ENCODE measurements around the gene TMEM164. TPM values are rescaled to one million over a fixed set of nuclear protein-coding genes. Genes with fewer than 3 reads are reported as not detected.

Gene TMEM164
- polyA plus RNA-seq, 1 donor (not counting 4 experiments of a cell fraction or from before 2014, with no cell fraction given), result 15.3 TPM

DNA sequence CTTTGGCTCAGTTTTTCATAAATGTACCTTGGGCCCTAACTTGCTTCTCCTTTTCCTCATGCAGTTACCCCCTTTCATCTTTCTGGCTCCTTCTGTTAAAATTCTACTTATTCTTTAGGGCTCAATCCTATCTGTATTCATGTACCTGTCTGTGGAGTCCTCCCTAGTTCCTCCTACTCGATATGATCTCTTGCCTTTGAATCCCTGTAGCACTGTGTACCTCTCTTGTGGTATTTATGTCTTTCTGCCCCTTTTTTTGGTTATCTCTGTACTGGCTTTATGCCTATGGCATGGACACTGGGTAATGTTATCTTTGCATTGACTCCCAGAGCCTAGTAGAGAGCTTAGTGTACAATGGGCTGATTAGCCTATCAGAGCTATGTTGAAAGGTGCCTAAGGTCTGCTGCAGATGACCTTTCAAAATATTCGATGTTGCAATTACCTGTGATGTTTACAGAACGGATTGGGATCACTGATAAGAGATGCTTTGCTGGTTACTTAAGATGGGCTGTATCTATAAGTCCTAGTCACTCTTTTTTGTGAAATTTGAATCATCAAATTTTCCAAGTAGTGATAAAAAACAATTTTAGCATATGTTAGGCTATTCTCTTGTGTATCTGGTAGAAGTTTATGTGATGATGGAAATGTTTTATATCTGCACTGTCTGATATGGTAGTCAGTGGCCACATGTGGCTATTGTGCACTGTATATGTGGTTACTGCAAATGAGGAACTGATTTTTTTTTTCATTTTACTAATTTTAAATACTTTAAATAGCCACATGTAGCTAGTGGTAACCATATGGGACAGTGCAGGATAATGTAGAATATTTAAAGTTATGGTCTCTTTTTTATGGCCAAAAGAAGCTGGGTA, 33.5 kb downstream of the TMEM164 start:
- H3K9me1 ChIP-seq (ENCODE audit: control insufficient read depth, extremely low read depth, insufficient read depth, low read length), result no peaks in the 10 kb centered on the region
- no peaks in the 10 kb centered on the region for H3K79me2 ChIP-seq (ENCODE audit: control insufficient read depth, insufficient read depth, low read length)
- H3K4me2 ChIP-seq (ENCODE audit: control insufficient read depth, extremely low read depth, insufficient read depth, low read depth, low read length), result no peak overlapping the region
- H3K9me3 ChIP-seq (ENCODE audit: control insufficient read depth, low read depth, low read length), result no peaks in the 10 kb centered on the region
- H3K4me3 ChIP-seq (ENCODE audit: control insufficient read depth in 2 of 3, extremely low read depth in 1 of 3, insufficient read depth in 2 of 3, low read depth in 1 of 3, low read length in 3 of 3), result no peak overlapping the region
- H3K36me3 ChIP-seq (ENCODE audit: control insufficient read depth in 2 of 2, extremely low read depth in 1 of 2, insufficient read depth in 2 of 2, low read length in 2 of 2), result no peaks in the 10 kb centered on the region
- H3K4me1 ChIP-seq (ENCODE audit: control insufficient read depth, extremely low read depth, insufficient read depth, low read length), result peaks cover 4% of the 10 kb centered on the region
- H3K27me3 ChIP-seq (ENCODE audit: control insufficient read depth, extremely low read depth, insufficient read depth, low read length), result peaks cover 7% of the 10 kb centered on the region
- no peaks in the 10 kb centered on the region for H4K20me1 ChIP-seq (ENCODE audit: control insufficient read depth, extremely low read depth, insufficient read depth, low read length)
- H3K27ac ChIP-seq (ENCODE audit: control insufficient read depth, insufficient read depth, low read length), result no peak overlapping the region
- no peak overlapping the region for H2AFZ ChIP-seq (ENCODE audit: control insufficient read depth, low read length)
- H3K9ac ChIP-seq (ENCODE audit: control insufficient read depth, extremely low read depth, insufficient read depth, low read length), result no peak overlapping the region
- DNase-seq (ENCODE audit: low read depth, low spot score) (no peak), FAIRE-seq (no peak)
- dilution Hi-C loops (cut with MboI; ENCODE audit: extremely low pct_ligation_motif_present, low sequenced_read_pairs), result no loop called here
- TF ChIP-seq, protein P1, sequence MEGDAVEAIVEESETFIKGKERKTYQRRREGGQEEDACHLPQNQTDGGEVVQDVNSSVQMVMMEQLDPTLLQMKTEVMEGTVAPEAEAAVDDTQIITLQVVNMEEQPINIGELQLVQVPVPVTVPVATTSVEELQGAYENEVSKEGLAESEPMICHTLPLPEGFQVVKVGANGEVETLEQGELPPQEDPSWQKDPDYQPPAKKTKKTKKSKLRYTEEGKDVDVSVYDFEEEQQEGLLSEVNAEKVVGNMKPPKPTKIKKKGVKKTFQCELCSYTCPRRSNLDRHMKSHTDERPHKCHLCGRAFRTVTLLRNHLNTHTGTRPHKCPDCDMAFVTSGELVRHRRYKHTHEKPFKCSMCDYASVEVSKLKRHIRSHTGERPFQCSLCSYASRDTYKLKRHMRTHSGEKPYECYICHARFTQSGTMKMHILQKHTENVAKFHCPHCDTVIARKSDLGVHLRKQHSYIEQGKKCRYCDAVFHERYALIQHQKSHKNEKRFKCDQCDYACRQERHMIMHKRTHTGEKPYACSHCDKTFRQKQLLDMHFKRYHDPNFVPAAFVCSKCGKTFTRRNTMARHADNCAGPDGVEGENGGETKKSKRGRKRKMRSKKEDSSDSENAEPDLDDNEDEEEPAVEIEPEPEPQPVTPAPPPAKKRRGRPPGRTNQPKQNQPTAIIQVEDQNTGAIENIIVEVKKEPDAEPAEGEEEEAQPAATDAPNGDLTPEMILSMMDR (optimal IDR thresholded peaks at IDR 0.05 in 1 of 3, IDR thresholded peaks at IDR 0.05 in 1 of 3, conservative IDR thresholded peaks at IDR 0.05 in 1 of 3; ENCODE audit: extremely low read depth in 1 of 3, insufficient read depth in 2 of 3, low read length in 3 of 3), result no peak
- no peak for TF ChIP-seq EZH2 (IDR thresholded peaks at IDR 0.05; ENCODE audit: low read length)

DNA sequence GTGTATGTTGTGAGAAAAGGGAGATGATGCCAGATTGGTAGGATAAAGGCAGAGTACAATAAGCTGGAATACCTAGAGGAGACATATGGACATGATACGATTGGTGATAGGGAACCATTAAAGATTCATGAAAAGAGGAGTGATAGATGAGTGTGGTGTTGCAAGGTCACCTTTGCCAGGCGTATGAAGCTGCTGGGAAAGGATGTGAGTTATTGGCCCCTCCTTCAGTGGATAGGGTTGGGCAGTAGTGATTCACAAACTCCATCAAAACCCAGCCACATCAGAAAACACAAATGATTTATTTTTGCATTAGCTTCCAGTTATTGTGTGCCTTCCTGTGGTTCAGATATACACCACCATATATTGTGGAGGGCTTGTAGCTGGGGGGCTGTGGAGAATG, 34.3 kb downstream of the TMEM164 start:
- DNase-seq (ENCODE audit: low read depth, low spot score) (no peak), FAIRE-seq (no peak)
- Histone ChIP-seq H3K36me3 (ENCODE audit: control insufficient read depth in 2 of 2, extremely low read depth in 1 of 2, insufficient read depth in 2 of 2, low read length in 2 of 2) (no peaks in the 10 kb centered on the region), H3K27me3 (ENCODE audit: control insufficient read depth, extremely low read depth, insufficient read depth, low read length) (peaks cover 7% of the 10 kb centered on the region), H3K79me2 (ENCODE audit: control insufficient read depth, insufficient read depth, low read length) (no peaks in the 10 kb centered on the region), H4K20me1 (ENCODE audit: control insufficient read depth, extremely low read depth, insufficient read depth, low read length) (no peaks in the 10 kb centered on the region), H3K4me2 (ENCODE audit: control insufficient read depth, extremely low read depth, insufficient read depth, low read depth, low read length) (no peak overlapping the region), H3K9me1 (ENCODE audit: control insufficient read depth, extremely low read depth, insufficient read depth, low read length) (no peaks in the 10 kb centered on the region), H3K4me3 (ENCODE audit: control insufficient read depth in 2 of 3, extremely low read depth in 1 of 3, insufficient read depth in 2 of 3, low read depth in 1 of 3, low read length in 3 of 3) (no peak overlapping the region), H3K27ac (ENCODE audit: control insufficient read depth, insufficient read depth, low read length) (no peak overlapping the region), H3K9me3 (ENCODE audit: control insufficient read depth, low read depth, low read length) (no peaks in the 10 kb centered on the region), H3K9ac (ENCODE audit: control insufficient read depth, extremely low read depth, insufficient read depth, low read length) (no peak overlapping the region), H2AFZ (ENCODE audit: control insufficient read depth, low read length) (no peak overlapping the region), H3K4me1 (ENCODE audit: control insufficient read depth, extremely low read depth, insufficient read depth, low read length) (peaks cover 4% of the 10 kb centered on the region)
- TF ChIP-seq, protein P1 (optimal IDR thresholded peaks at IDR 0.05 in 1 of 3, IDR thresholded peaks at IDR 0.05 in 1 of 3, conservative IDR thresholded peaks at IDR 0.05 in 1 of 3; ENCODE audit: extremely low read depth in 1 of 3, insufficient read depth in 2 of 3, low read length in 3 of 3), result no peak
- no peak for TF ChIP-seq EZH2 (IDR thresholded peaks at IDR 0.05; ENCODE audit: low read length)
- dilution Hi-C loops (cut with MboI; ENCODE audit: extremely low pct_ligation_motif_present, low sequenced_read_pairs), result no loop called here
